Measurements from ENCODE around the gene PIGN.
"Not testable (repeated sequence)": the region's sequence is repeated elsewhere in the genome, so short reads cannot be mapped to it uniquely, and the experiment has no call there.

PIGN gene

DNA sequence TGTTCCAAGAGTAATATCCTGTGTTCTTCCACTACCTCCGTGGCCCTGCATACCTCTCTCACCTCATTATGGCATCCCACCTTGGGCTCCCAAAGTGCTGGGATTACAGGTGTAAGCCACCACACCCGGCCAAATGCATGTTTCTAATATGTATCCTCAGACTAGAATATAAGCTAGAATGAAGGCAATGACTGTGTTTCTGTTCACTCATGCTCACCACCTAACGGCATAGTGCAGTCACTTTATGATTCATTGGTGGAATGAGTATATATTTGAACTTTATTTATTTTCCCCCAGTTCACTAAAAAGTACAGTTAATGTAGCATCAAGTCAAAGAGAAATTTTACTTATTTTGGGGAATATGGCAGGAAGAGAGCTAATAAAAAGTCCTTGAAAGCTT, 11.3 kb downstream of the PIGN start:
- DNase-seq, result no peak

DNA sequence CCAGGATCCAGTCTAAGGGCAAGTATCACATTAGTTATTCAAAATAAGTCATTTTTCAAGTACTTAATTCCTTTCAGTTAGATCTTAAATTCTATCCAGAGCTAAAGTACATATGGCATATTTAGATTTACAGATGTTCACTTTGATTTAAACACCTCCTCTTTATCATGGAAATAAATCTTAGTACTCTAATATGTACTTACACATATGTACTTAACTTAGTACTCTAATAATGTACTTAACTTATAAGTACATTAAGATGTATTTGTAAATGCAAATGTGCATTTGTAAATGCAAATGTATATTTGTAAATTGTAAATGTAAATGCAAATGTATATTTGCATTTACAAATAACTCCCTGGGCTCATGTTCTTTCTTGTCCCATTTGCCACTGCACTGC, 14.6 kb downstream of the PIGN start:
- no peak for DNase-seq

DNA sequence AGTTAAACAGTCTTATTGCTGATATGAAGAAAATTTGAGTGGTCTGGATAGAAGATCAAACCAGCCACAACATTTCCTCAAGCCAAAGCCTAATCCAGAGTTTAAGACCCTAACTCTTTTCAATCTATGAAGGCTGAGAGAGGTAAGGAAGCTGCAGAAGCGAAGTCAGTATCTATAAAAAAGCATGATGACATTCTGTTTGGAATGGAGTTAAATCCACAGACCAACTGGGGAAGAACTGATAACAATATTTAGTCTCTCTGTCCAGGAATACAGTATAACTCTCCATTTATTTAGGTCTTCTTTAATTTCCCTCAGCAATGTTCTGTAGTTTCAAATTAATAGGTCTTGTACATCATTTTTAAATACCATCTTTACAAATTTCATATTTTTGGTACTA, 16.0 kb downstream of the PIGN start:
- DNase-seq, result no peak

DNA sequence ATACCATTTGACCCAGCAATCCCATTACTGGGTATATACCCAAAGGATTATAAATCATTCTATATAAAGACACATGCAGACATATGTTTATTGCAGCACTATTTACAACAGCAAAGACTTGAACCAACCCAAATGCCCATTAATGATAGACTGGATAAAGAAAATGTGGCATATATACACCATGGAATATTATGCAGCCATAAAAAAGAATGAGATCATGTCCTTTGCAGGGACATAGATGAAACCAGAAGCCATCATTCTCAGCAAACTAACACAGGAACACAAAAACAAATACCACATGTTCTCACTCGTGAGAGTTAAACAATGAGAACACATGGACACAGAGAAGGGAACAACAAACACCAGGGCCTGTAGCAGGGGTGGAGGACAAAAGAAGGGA, 20.3 kb downstream of the PIGN start:
- not testable (repeated sequence) for DNase-seq

- no peak for DNase-seq
Observed at GRCh38 chr18:62165583-62165982, 21.3 kb downstream of the PIGN start.

GRCh38 chr18:62164855-62165487, 21.9 kb downstream of the PIGN start:
- DNase-seq, result no peak

DNA sequence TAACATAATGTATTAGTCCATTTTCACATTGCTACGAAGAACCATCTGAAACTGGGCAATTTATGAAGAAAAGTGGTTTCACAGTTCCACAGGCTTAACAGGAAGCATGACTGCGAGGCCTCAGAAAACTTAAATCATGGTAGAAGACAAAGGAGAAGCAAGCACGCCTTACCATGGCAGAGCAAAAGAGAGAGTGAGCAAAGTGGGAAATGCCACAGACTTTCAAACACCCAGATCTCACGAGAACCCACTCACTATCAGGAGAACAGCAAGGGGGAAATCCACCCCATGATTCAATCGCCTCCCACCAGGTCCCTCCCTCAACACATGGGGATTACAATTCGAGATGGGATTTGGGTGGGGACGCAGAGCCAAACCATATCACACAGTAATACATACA, 22.5 kb downstream of the PIGN start:
- no peak for DNase-seq

- no peak for DNase-seq
Observed at GRCh38 chr18:62157843-62158242, 29.0 kb downstream of the PIGN start.

DNA sequence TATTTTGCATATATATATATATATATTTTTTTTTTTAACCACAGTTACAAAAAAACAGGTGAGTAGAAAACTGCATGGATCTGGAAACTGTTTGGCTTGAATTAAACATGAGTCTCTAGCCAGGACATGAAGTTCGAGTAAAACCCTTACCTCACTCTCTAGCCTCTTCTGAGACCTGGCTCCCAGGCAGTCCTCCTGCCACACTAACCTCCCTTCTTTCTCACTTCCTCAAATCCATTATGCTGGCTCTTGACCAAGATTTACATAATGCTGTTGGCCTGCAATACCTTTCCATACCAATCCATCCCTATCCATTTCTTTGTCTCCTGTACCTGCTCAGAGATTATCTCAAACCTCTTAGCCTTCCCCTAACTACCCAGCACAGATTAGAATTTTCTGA, 34.0 kb downstream of the PIGN start:
- DNase-seq, result no peak

DNA sequence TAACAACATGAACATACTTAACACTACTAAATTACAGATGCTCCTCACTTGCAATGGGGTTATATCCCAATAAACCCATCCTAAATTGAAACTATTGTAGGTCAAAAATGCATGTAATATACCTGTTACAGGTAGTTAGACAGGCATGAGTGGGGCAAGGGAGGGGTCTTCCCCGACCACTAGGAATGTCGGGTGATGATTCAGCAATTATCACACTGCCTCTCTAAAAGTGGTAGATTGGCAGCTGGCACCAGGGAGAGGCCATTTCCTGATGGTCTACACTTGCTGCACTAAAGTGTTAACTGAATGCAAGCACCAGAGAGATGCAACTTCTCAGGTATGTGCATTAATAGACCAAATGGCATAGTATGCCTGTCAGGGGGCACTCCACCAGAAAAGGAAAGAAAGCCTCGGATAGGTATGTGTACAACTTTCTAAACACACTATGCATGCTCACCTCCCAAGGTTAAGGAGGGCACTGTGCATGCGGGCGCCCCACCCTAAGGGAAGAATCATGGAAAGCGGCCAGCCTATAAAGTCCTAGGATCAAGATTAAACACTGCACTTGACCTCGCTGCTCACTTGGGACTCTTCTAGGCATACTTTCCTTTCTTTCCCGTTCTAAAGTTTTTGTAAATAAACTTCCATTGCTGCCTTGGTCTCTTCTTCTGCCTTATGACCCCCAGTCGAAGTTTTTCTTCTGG, 35.6 kb downstream of the PIGN start:
- no peak for DNase-seq

DNA sequence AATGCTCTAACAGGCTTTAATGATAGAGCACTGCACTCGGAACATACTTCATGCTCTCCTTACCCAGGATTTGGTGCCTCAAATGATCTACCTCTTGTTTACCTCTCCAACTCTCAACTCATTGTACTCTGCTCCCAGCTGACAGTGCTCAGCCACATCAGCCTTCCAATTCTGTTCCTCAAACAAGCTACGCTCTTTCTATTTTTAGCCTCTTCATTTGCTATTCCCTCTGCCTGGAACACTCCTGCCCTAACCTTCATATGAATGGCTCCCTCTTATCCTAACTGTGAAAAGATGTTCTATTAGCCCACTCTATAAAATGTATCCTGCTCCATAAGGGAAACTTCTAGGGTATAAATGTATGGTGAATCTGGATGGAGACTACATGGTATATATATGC, 42.5 kb downstream of the PIGN start:
- DNase-seq, result no peak

DNA sequence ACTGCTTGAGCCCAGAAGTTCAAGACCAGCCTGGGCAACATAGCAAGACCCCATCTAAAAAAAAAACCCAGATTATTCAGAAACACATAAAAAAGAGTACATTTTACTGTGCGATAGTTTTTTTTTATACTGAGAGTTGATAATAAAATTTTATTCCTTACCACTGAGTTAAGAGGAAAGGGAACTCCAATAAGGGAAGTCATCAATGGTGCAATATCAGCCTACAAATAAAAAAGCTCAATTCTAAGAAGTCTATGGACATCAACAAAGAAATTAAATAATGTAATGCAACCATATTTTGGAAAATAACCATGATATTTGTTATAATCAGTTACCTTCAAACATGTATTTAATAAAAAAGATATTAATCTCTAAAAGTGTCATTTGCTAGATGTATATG, 46.6 kb downstream of the PIGN start:
- DNase-seq, result no peak

- no peak for DNase-seq
Observed at GRCh38 chr18:62138461-62139235, 48.2 kb downstream of the PIGN start.

DNA sequence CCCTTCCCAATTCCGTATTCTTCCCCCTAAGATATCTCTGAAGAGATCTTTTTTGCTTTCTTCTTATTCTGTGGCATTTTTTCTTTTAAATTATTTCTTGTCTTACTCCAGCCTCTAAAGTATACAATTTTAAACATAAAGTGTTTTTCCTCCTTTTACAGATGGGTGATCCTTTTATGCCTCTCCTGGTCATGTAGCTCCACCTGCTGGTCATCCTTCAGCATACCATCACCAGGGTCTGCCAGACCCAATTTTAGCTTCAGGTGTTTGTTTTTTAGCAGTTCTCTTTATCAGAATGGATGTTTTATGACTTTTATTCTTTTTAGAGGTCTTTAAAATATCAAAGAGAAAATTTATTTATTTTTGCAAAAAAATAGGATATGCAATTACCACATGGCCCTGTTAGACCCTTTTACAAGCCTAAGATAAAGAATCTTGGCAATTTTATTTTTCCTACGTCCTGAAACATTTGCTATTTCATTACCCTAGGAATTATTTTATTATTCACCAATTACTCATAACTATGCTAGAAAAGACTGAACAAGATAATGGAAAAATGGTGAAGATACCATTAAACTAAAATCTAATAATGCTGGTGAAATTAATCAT, 55.5 kb downstream of the PIGN start:
- DNase-seq, result no peak

GRCh38 chr18:62128157-62128556, 58.7 kb downstream of the PIGN start:
- DNase-seq, result no peak

- DNase-seq, result no peak
Observed at GRCh38 chr18:62126737-62127136, 60.1 kb downstream of the PIGN start.

- DNase-seq, result no peak
Observed at GRCh38 chr18:62125702-62126101, 61.2 kb downstream of the PIGN start.

GRCh38 chr18:62122330-62122729, 64.5 kb downstream of the PIGN start:
- DNase-seq, result no peak

DNA sequence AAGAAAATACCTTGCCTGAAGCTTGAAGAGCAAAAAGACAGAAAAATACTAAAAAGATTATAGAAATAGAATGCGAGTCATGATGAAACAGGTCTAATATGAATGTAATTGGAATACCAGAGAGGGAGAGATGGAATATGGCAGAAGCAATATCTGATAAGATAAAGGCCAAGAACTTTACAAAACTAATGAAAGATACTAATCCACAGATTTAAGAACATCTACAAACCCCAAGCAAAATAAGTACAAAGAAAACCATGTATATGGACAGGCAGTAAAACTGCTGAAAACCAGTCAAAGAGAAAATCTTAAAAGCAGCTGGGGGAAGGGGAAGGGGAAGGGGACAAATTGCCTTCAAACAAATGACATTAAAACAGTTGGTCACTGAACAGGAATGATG, 67.0 kb downstream of the PIGN start:
- DNase-seq, result no peak

DNA sequence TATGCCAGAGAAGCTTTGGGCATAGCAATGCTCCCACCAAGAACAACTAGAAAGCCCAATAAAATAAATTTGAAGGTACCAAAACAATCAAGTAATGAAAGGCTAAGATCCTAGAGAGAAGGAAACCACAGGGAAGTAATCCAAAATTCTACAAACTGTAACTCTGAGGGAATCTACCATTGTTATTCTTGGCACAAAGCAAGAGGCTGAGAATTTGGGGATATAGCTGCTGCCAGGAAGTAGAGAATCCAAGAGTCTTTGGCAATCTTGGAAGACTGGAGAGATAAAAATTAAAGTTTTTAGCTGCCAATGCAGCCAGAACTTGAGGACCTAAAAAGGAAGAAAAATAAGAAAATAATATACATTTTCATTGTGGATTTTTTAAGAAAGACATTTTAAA, 68.5 kb downstream of the PIGN start:
- DNase-seq, result no peak

GRCh38 chr18:62109676-62110075, 77.2 kb downstream of the PIGN start:
- DNase-seq, result no peak

DNA sequence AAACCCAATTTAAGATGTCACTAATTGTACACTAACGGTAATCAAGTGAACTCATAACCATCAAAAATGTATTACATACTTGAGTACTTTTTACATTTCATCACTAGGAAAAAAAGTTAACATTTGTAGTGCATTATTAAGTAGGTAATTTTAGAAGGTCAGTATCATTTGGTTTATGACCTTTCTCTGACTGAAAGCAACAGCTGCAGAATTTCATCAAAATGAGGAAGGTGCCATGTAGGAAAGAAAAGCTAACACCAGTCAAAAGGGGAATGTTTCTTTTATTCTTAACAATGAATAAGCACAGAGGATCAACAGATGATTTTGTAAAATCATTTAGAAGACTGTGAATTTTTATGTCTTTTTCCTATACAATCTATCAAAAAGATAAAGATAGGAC, 79.0 kb downstream of the PIGN start:
- DNase-seq, result no peak

DNA sequence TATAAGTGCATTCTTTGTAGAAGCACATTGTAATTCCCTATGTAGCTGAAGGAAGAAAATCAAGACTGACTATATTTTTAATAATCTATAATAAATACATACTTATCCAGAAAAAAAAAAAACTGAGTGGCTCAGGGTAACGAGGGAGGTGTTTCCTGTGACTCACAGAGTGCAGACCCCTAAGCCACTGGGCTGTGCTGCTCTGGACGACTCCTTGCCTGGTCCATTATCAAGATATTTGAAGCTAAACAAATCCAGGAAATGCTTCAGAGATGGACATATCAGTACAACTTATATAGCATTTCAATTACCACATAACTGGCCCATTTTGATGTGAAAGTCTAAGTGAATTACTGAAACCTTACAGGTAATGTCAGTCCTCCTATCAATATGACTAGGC, 80.6 kb downstream of the PIGN start:
- no peak for DNase-seq

DNA sequence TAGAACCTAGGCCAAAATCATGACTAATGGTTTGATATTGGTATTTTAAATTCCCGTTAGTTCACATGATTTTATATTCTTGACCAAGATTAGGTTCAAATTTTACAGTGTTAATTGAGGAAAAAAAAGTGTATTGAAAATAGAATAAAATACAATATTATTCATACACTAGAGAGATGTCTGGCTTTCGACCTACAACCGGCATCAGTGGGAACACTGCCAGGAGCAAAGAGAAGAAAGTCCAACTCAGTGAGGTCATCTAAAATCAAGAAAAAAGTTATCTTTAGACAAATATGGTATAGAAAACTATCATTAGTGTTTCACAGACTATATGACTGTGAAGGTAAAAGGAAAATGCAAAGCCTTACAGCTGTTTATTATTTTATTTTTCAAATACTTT, 81.5 kb downstream of the PIGN start:
- DNase-seq, result no peak
